Gastroesophageal sphincter (tissue), 3 donors: ENCODE measurements around the gene DCLK2.

Experiments used
- CTCF ChIP-seq, 4 experiments: fragments of 200-600 bp in 2 of 4; fragments of 450-650 bp in 2 of 4; sonication (generic) in 1 of 4; IDR thresholded peaks; one replicate each; pipeline ENCODE4 v1.5.1; 2017 to 2019; ENCODE audit warnings: antibody characterized with exemption in 4 of 4, mild to moderate bottlenecking in 2 of 4, moderate library complexity in 2 of 4
- POLR2A ChIP-seq, 2 donors: fragments of 450-650 bp; IDR thresholded peaks; one replicate each; pipeline ENCODE4 v1.6.1; 2017; ENCODE audit warnings: antibody characterized with exemption in 2 of 2, mild to moderate bottlenecking in 2 of 2, moderate library complexity in 1 of 2

GRCh38 chr4:150235808-150236271, 157.6 kb downstream of the DCLK2 start:
- TF ChIP-seq CTCF (IDR thresholded peaks at IDR 0.05), result no peak
- TF ChIP-seq POLR2A (IDR thresholded peaks at IDR 0.05), result no peak
